RWPE1 (cell line): ENCODE results near the gene MCEMP1.
A peak's percentile ranks its signal among the peaks of the same experiment; 100 is the strongest.

Experiments
- CTCF ChIA-PET: fragments of 350-600 bp; sonication (Branson Sonifier 250); formaldehyde crosslinking; extraction: SDS; loops from one replicate; lab custom pipeline; 2021; lab: Yijun Ruan, JAX
- POLR2A ChIA-PET: fragments of 400-600 bp; formaldehyde crosslinking; extraction: SDS; loops from one replicate; lab custom pipeline; 2020; ENCODE audit warnings: antibody characterized with exemption; ENCODE audit not compliant: low non-redundant PET; lab: Yijun Ruan, JAX
- DNase-seq: peaks from one replicate; pipeline ENCODE4 v3.0.0; 2012; ENCODE audit warnings: low spot score
- H3K27ac ChIP-seq: fragments of 450-650 bp; 2 replicates; pipeline ENCODE4 v1.5.1; 2017
- CTCF ChIP-seq: fragments of 450-650 bp; conservative IDR thresholded peaks from 2 replicates; pipeline ENCODE4 v1.5.1; 2017; ENCODE audit warnings: low read depth, mild to moderate bottlenecking

The MCEMP1 gene

GRCh38 chr19:7668842-7669241 is 8.0 kb upstream of the MCEMP1 start, which contains the start of gene RETN:
RETN (plus strand) TSS chr19:7669049; CDS start chr19:7669327, 278 bp downstream.
- no peak within 1 kb of the TSS for H3K27ac ChIP-seq
- CTCF ChIA-PET, result interaction anchor here (0.9 kb wide), 2 partner anchors 12 to 100 kb away, joined by 3 read pairs; partner anchors contain the start of gene TRAPPC5

GRCh38 chr19:7669641-7670040 is 7.2 kb upstream of the MCEMP1 start:
- DNase-seq, result no peak
- CTCF ChIA-PET, result interaction anchor here (0.9 kb wide), 1 partner anchor 11 kb away, joined by 3 read pairs; the partner anchor contains the start of gene TRAPPC5
- POLR2A ChIA-PET, result no interaction called here
- TF ChIP-seq CTCF, result no peak
- H3K27ac ChIP-seq, result no peak overlapping the region

More at GRCh38 chr19:7668842-7669241, 8.0 kb upstream of the MCEMP1 start, which contains the start of gene RETN:
- POLR2A ChIA-PET, result interaction anchor here (0.6 kb wide), 1 partner anchor 160 kb away, joined by 3 read pairs; no protein-coding TSS in a partner anchor
- no peak for DNase-seq
- no peak for TF ChIP-seq CTCF

GRCh38 chr19:7670150-7670783 is 6.6 kb upstream of the MCEMP1 start:
- no peak for TF ChIP-seq CTCF
- ChIA-PET POLR2A (no interaction called here), CTCF (interaction anchor here (1.9 kb wide), 1 partner anchor 10 kb away, joined by 9 read pairs; the partner anchor contains the start of gene TRAPPC5)
- no peak for DNase-seq
- no peak overlapping the region for H3K27ac ChIP-seq

- TF ChIP-seq CTCF, result no peak
- ChIA-PET POLR2A (no interaction called here), CTCF (interaction anchor here (0.6 to 1.9 kb wide), 2 partner anchors 10 to 126 kb away, joined by 3 to 9 read pairs; partner anchors contain the start of gene TRAPPC5)
- no peak for DNase-seq
- H3K27ac ChIP-seq, result no peak overlapping the region
Observed at GRCh38 chr19:7670790-7671189, 6.1 kb upstream of the MCEMP1 start.

- ChIA-PET CTCF (interaction anchor here (0.7 to 1.5 kb wide), 3 partner anchors 8 to 104 kb away, joined by 3 to 5 read pairs (median 4); partner anchors contain the start of gene TRAPPC5), POLR2A (no interaction called here)
- H3K27ac ChIP-seq, result no peak overlapping the region
- DNase-seq, result no peak
- TF ChIP-seq CTCF, result no peak
Observed at GRCh38 chr19:7672522-7672921, 4.4 kb upstream of the MCEMP1 start.

- CTCF ChIA-PET, result interaction anchor here (0.6 to 0.9 kb wide), 2 partner anchors 17 to 106 kb away, joined by 3 read pairs; no protein-coding TSS in a partner anchor
- no peak overlapping the region for H3K27ac ChIP-seq
- DNase-seq, result peak; percentile 88
Observed at GRCh38 chr19:7674010-7675005, 2.6 kb upstream of the MCEMP1 start.

More at GRCh38 chr19:7674010-7675005, 2.6 kb upstream of the MCEMP1 start:
- TF ChIP-seq CTCF, result no peak
- POLR2A ChIA-PET, result no interaction called here
